HG02943 (cell line): Measurements from ENCODE around the gene MED1.

ENCODE experiments used
- ATAC-seq: cut with Tn5 transposase; IDR thresholded peaks from one replicate; pipeline ENCODE4 v1.9.1; 2021; ENCODE audit warnings: mild to moderate bottlenecking, low read depth, moderate library complexity; ENCODE audit not compliant: unreplicated experiment

MED1 gene

GRCh38 chr17:39364236-39365025 is 86.6 kb downstream of the MED1 start:
- ATAC-seq: no peak

- no peak for ATAC-seq
These were observed 90.0 kb downstream of the MED1 start for GRCh38 chr17:39361064-39361463.

DNA sequence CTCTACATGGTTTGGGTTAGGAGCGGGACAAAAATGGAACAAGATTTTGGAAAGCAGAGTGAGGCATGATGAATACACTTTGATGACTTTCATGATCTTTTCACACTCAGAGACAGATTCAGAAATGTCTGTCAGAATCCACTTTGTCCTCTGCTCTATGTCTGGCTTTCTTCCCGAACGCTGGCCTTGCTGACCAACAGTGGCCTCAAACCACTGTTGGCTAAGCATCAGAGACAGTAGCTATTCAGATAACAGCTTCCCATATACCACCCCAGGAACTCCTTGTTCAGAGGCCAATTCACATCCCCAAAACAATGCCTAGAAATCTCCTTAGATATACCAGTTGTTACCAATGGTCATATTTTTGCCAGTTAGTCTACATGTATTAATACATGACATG is 90.5 kb downstream of the MED1 start:
- no peak for ATAC-seq

GRCh38 chr17:39359994-39360393 is 91.1 kb downstream of the MED1 start:
- ATAC-seq: no peak

GRCh38 chr17:39357986-39358385 is 93.1 kb downstream of the MED1 start:
- ATAC-seq: no peak

GRCh38 chr17:39357488-39357887 is 93.6 kb downstream of the MED1 start:
- no peak for ATAC-seq
